Measurements from ENCODE around the gene SRGAP1. TPM values are rescaled to one million over a fixed set of nuclear protein-coding genes. Genes with fewer than 3 reads are reported as not detected.

Gene SRGAP1
- total and polyA plus RNA-seq, 7 donors = 0.23 to 5.1 (median 1.5) TPM

DNA sequence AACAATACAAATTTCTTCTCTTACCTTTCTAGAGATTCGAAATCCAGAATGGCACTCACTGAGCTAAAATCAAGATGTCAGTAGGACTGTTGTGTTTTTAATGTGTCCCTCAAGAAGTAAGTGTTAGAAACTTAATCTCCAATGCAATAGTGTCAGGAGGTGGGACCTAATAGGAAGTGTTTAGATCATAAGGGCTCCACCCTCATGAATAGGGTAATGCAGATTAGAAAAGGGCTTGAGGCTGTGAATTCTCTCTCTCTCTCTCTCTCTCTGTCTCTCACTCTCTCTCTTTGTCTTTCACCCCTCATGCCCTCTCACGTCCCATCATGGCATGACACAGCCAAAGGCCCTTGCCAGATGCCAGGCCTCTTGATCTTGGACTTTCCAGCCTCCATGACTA, 15.6 kb upstream of the SRGAP1 start:
- Histone ChIP-seq H3K4me1 (no peaks in the 10 kb centered on the region), H3K9me3 (no peaks in the 10 kb centered on the region), H3K27me3 (ENCODE audit: insufficient read depth in 3 of 3, low read length in 2 of 3) (no peaks in the 10 kb centered on the region), H3K36me3 (ENCODE audit: insufficient read depth in 1 of 2, low read depth in 1 of 2) (no peaks in the 10 kb centered on the region), H3K27ac (no peak overlapping the region), H3K4me3 (no peak overlapping the region)
- DNase-seq (no peak), ATAC-seq (no peak)
- TF ChIP-seq, protein P1, sequence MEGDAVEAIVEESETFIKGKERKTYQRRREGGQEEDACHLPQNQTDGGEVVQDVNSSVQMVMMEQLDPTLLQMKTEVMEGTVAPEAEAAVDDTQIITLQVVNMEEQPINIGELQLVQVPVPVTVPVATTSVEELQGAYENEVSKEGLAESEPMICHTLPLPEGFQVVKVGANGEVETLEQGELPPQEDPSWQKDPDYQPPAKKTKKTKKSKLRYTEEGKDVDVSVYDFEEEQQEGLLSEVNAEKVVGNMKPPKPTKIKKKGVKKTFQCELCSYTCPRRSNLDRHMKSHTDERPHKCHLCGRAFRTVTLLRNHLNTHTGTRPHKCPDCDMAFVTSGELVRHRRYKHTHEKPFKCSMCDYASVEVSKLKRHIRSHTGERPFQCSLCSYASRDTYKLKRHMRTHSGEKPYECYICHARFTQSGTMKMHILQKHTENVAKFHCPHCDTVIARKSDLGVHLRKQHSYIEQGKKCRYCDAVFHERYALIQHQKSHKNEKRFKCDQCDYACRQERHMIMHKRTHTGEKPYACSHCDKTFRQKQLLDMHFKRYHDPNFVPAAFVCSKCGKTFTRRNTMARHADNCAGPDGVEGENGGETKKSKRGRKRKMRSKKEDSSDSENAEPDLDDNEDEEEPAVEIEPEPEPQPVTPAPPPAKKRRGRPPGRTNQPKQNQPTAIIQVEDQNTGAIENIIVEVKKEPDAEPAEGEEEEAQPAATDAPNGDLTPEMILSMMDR (IDR thresholded peaks at IDR 0.05) = no peak
- intact Hi-C loops (cut with DNase I) = no loop called here
- WGBS, 3 donors = 83 to 87% (median 83%) methylated on average over 2 of the region's 2 CpGs

DNA sequence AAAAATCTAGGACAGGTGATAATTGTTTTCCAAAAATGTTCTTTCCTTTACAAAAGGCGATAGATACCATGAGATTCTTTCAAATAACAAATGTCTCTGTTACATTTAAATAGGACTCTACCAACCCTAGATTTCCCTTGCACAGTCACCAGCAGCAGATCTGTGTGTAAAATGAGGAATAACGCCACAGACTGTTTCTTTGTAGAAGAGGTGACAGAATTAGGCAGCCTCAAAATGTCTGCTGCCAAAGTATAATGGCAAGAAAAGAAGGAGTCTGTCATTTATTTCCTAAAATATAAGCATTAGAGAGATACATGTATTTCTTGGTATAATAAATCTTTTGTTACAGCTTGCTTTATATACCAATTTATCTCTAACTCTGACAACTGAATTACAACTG, 8.5 kb upstream of the SRGAP1 start:
- DNase-seq = no peak
- intact Hi-C loops (cut with DNase I) = loop anchor here in 1 of 2 donors (10.0 kb wide), 1 partner anchor 559 kb away; the partner anchor contains the start of gene C12orf56
- Histone ChIP-seq H3K36me3 (ENCODE audit: insufficient read depth in 1 of 2, low read depth in 1 of 2) (no peaks in the 10 kb centered on the region), H3K4me1 (no peaks in the 10 kb centered on the region), H3K4me3 (no peak overlapping the region), H3K27ac (no peak overlapping the region), H3K27me3 (ENCODE audit: insufficient read depth in 3 of 3, low read length in 2 of 3) (no peaks in the 10 kb centered on the region), H3K9me3 (no peaks in the 10 kb centered on the region)
- WGBS, 3 donors = 67 to 80% (median 74%) methylated on average over 2 of the region's 2 CpGs
- ATAC-seq = no peak
- TF ChIP-seq, protein P1 (IDR thresholded peaks at IDR 0.05) = no peak

DNA sequence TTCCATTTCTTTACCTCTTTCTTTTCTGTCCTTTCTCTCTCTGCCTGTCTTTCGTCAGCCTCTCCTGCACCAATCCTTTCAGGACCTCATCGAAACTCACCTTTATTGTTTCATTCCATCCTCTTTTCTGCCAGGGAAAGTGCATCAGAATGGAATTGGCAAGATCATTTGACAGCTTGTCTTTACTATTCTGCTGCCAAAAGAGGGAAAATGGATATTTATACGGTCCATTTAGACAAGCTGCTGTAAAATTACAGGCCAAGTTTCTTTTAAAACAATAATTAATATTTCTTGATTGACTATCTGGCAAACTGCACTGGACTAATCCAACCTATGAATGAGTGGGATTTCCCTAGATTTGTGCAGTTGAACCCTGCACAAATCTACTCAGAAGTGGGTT, 7.6 kb upstream of the SRGAP1 start:
- DNase-seq (no peak), ATAC-seq (no peak)
- no peaks in the 10 kb centered on the region for H3K36me3 ChIP-seq (ENCODE audit: insufficient read depth in 1 of 2, low read depth in 1 of 2)
- no peaks in the 10 kb centered on the region for H3K9me3 ChIP-seq
- 63 to 73% (median 69%) methylated on average over 3 of the region's 3 CpGs for WGBS, 3 donors
- TF ChIP-seq, protein P1 (IDR thresholded peaks at IDR 0.05) = no peak
- intact Hi-C loops (cut with DNase I) = loop anchor here in 1 of 2 donors (10.0 kb wide), 1 partner anchor 558 kb away; the partner anchor contains the start of gene C12orf56
- no peaks in the 10 kb centered on the region for H3K27me3 ChIP-seq (ENCODE audit: insufficient read depth in 3 of 3, low read length in 2 of 3)
- H3K4me1 ChIP-seq = no peaks in the 10 kb centered on the region
- no peak overlapping the region for H3K4me3 ChIP-seq
- no peak overlapping the region for H3K27ac ChIP-seq

DNA sequence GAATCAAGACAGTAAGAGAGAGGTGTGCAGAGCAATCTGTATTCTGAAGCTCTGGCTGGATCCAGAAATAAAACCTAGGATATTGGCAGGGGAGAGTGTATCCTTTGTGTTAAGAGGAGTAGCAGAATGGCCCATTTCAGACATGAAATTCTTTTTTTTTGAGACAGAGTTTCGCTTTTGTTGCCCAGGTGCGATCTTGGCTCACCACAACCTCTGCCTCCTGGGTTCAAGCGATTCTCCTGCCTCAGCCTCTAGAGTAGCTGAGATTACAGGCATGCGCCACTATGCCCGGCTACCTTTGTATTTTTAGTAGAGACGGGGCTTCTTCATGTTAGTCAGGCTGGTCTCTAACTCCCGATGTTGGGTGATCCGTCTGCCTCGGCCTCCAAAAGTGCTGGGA, 6.1 kb upstream of the SRGAP1 start:
- intact Hi-C loops (cut with DNase I) = loop anchor here in 1 of 2 donors (10.0 kb wide), 1 partner anchor 556 kb away; the partner anchor contains the start of gene C12orf56

More for the DNA sequence above, 6.1 kb upstream of the SRGAP1 start:
- WGBS, 3 donors = 90 to 93% (median 91%) methylated on average over 9 of the region's 9 CpGs
- Histone ChIP-seq H3K36me3 (ENCODE audit: insufficient read depth in 1 of 2, low read depth in 1 of 2) (no peaks in the 10 kb centered on the region), H3K9me3 (no peaks in the 10 kb centered on the region), H3K27me3 (ENCODE audit: insufficient read depth in 3 of 3, low read length in 2 of 3) (no peaks in the 10 kb centered on the region), H3K4me1 (no peaks in the 10 kb centered on the region), H3K4me3 (no peak overlapping the region), H3K27ac (no peak overlapping the region)
- TF ChIP-seq, protein P1 (IDR thresholded peaks at IDR 0.05) = no peak
- DNase-seq (no peak), ATAC-seq (no peak)
